Keratinocyte (primary cell): ENCODE results near the gene UNK. TPM values are rescaled to one million over a fixed set of nuclear protein-coding genes. Genes with fewer than 3 reads are reported as not detected.
A peak's percentile ranks its signal among the peaks of the same experiment; 100 is the strongest.
"Not testable (repeated sequence)": the region's sequence is repeated elsewhere in the genome, so short reads cannot be mapped to it uniquely, and the experiment has no call there.

Experiments used
- DNase-seq: peaks from one replicate; pipeline ENCODE4 v3.0.0-alpha.2; 2011; ENCODE audit warnings: low read depth, missing footprints, low spot score
- FAIRE-seq: peaks from 2 replicates; lab custom pipeline; 2011; peaks lifted over from hg19 to GRCh38; lab: Jason Lieb, UNC
- H2AFZ ChIP-seq: 2 replicates; pipeline ENCODE4 v1.6.0; 2012; ENCODE audit warnings: low read length, control low read depth, inconsistent platforms; ENCODE audit not compliant: control insufficient read depth
- H3K27ac ChIP-seq: 2 replicates; pipeline ENCODE4 v1.5.1; 2011; ENCODE audit warnings: low read length; ENCODE audit not compliant: control insufficient read depth, insufficient read depth
- H3K27me3 ChIP-seq: 3 replicates; pipeline ENCODE4 v1.6.0; 2011; ENCODE audit warnings: low read length; ENCODE audit not compliant: control insufficient read depth, insufficient read depth; ENCODE audit errors: extremely low read depth
- H3K36me3 ChIP-seq, 2 experiments: 2 replicates in 1 of 2; 3 replicates in 1 of 2; pipeline ENCODE4 v1.5.1; 2011; ENCODE audit warnings: low read length in 2 of 2, mild to moderate bottlenecking in 1 of 2; ENCODE audit not compliant: control insufficient read depth in 2 of 2, insufficient read depth in 2 of 2; ENCODE audit errors: extremely low read depth in 1 of 2
- H3K4me1 ChIP-seq: 3 replicates; pipeline ENCODE4 v1.5.1; 2011; ENCODE audit warnings: low read length; ENCODE audit not compliant: control insufficient read depth, insufficient read depth; ENCODE audit errors: extremely low read depth
- H3K4me2 ChIP-seq: 3 replicates; pipeline ENCODE4 v1.6.0; 2011; ENCODE audit warnings: low read depth, low read length; ENCODE audit not compliant: control insufficient read depth, insufficient read depth; ENCODE audit errors: extremely low read depth
- H3K4me3 ChIP-seq, 3 experiments: fragments of 200-600 bp in 1 of 3; sonication (generic) in 1 of 3; 2 replicates in 2 of 3; 3 replicates in 1 of 3; pipeline ENCODE4 v1.5.1; 2011 to 2016; ENCODE audit warnings: low read length in 3 of 3, mild to moderate bottlenecking in 3 of 3, control low read depth in 2 of 3, inconsistent platforms in 1 of 3, low read depth in 1 of 3, mixed read lengths in 1 of 3, mixed run types in 1 of 3, moderate library complexity in 1 of 3; ENCODE audit not compliant: control insufficient read depth in 2 of 3, insufficient read depth in 2 of 3; ENCODE audit errors: extremely low read depth in 1 of 3
- H3K79me2 ChIP-seq: 2 replicates; pipeline ENCODE4 v1.6.0; 2012; ENCODE audit warnings: low read length; ENCODE audit not compliant: control insufficient read depth, insufficient read depth
- H3K9ac ChIP-seq: 3 replicates; pipeline ENCODE4 v1.6.0; 2011; ENCODE audit warnings: low read length; ENCODE audit not compliant: control insufficient read depth, insufficient read depth; ENCODE audit errors: extremely low read depth
- H3K9me1 ChIP-seq: 3 replicates; pipeline ENCODE4 v1.6.0; 2011; ENCODE audit warnings: low read length; ENCODE audit not compliant: control insufficient read depth, insufficient read depth; ENCODE audit errors: extremely low read depth
- H3K9me3 ChIP-seq: 2 replicates; pipeline ENCODE4 v1.5.1; 2012; ENCODE audit warnings: low read depth, low read length; ENCODE audit not compliant: control insufficient read depth
- H4K20me1 ChIP-seq: 3 replicates; pipeline ENCODE4 v1.6.0; 2011; ENCODE audit warnings: low read length; ENCODE audit not compliant: control insufficient read depth, insufficient read depth; ENCODE audit errors: extremely low read depth
- CTCF ChIP-seq, 3 experiments: IDR thresholded peaks in 1 of 3; conservative IDR thresholded peaks in 1 of 3; optimal IDR thresholded peaks in 1 of 3; 2 replicates in 2 of 3; 3 replicates in 1 of 3; pipeline versions ENCODE3 to v1.5.1; 2011; ENCODE audit warnings: low read length in 3 of 3, mild to moderate bottlenecking in 3 of 3, moderate library complexity in 2 of 3, control low read depth in 1 of 3, inconsistent platforms in 1 of 3; ENCODE audit not compliant: insufficient read depth in 2 of 3; ENCODE audit errors: extremely low read depth in 1 of 3
- EZH2 ChIP-seq: IDR thresholded peaks from one replicate; pipeline ENCODE4 v1.6.1; 2012; ENCODE audit warnings: inconsistent platforms, mild to moderate bottlenecking, low read length, moderate library complexity
- dilution Hi-C: fragments of 300-500 bp; cut with MboI; formaldehyde crosslinking; loops from one replicate; pipeline ENCODE4 v1.7.0; 2020; ENCODE audit warnings: low sequenced_read_pairs; ENCODE audit not compliant: extremely low pct_ligation_motif_present
- polyA plus RNA-seq, 5 experiments: library from polyadenylated mRNA; depleted of rRNA in 3 of 5; stranded (reverse) in 3 of 5; stranded (forward) in 1 of 5; unstranded in 1 of 5; fragments of >200 nt; gene quantifications; 1 replicate in 1 of 5; 2 replicates in 3 of 5; 3 replicates in 1 of 5; pipeline versions ENCODE4 v1.2.1 to v1.2.3, GENCODE V29; 2011 to 2012; ENCODE audit warnings: missing spikeins in 2 of 5, low read depth in 1 of 5, low replicate concordance in 1 of 5

UNK gene
- polyA plus RNA-seq, 1 donor (not counting 4 experiments of a cell fraction or from before 2014, with no cell fraction given): 13.0 TPM

GRCh38 chr17:75865404-75866188 lies 81.0 kb downstream of the UNK start:
- H3K27me3 ChIP-seq, dilution Hi-C loops, H3K9me1 ChIP-seq, H3K79me2 ChIP-seq, H3K36me3 ChIP-seq, DNase-seq, FAIRE-seq, H3K4me2 ChIP-seq, H3K4me3 ChIP-seq, H3K9me3 ChIP-seq, H4K20me1 ChIP-seq: not testable (repeated sequence)
- Histone ChIP-seq H3K9ac (peak overlapping the region; percentile 15), H3K4me1 (peaks cover 19% of the 10 kb centered on the region), H3K27ac (peak overlapping the region; percentile 84), H2AFZ (peak overlapping the region; percentile 37)

GRCh38 chr17:75868730-75869281 lies 84.2 kb downstream of the UNK start:
- H4K20me1 ChIP-seq, H3K79me2 ChIP-seq, H3K27ac ChIP-seq, DNase-seq, H3K27me3 ChIP-seq, FAIRE-seq, H3K4me2 ChIP-seq, dilution Hi-C loops, H3K4me3 ChIP-seq, H3K9me3 ChIP-seq, H3K9me1 ChIP-seq, H3K36me3 ChIP-seq, H3K9ac ChIP-seq: not testable (repeated sequence)
- H2AFZ ChIP-seq: peak overlapping the region; percentile 29
- peaks cover 31% of the 10 kb centered on the region for H3K4me1 ChIP-seq

- H3K27ac ChIP-seq: no peak overlapping the region
- peaks cover 24% of the 10 kb centered on the region for H3K4me1 ChIP-seq
- H3K9me1 ChIP-seq: no peaks in the 10 kb centered on the region
- no peaks in the 10 kb centered on the region for H3K9me3 ChIP-seq
- H3K4me3 ChIP-seq: no peak overlapping the region
- peak overlapping the region; percentile 27 for H3K4me2 ChIP-seq
- dilution Hi-C loops: no loop called here
- H3K9ac ChIP-seq: peak overlapping the region; percentile 4
- peak overlapping the region; percentile 29 for H2AFZ ChIP-seq
- H4K20me1 ChIP-seq: no peaks in the 10 kb centered on the region
- no peak for TF ChIP-seq CTCF (optimal IDR thresholded peaks at IDR 0.05 in 1 of 3, IDR thresholded peaks at IDR 0.05 in 1 of 3, conservative IDR thresholded peaks at IDR 0.05 in 1 of 3; ENCODE audit: extremely low read depth in 1 of 3, insufficient read depth in 2 of 3, low read length in 3 of 3)
- no peak for TF ChIP-seq EZH2
- no peaks in the 10 kb centered on the region for H3K27me3 ChIP-seq
- FAIRE-seq (no peak), DNase-seq (no peak)
- H3K79me2 ChIP-seq: no peaks in the 10 kb centered on the region
- H3K36me3 ChIP-seq: no peaks in the 10 kb centered on the region
These were observed 84.9 kb downstream of the UNK start for GRCh38 chr17:75869282-75870141.

- H3K27me3 ChIP-seq, H3K27ac ChIP-seq, H3K79me2 ChIP-seq, H3K9me3 ChIP-seq, H3K4me2 ChIP-seq, H2AFZ ChIP-seq, H3K36me3 ChIP-seq, DNase-seq, H4K20me1 ChIP-seq, H3K4me3 ChIP-seq, FAIRE-seq, H3K9ac ChIP-seq, H3K9me1 ChIP-seq, dilution Hi-C loops: not testable (repeated sequence)
- peaks cover 18% of the 10 kb centered on the region for H3K4me1 ChIP-seq
These were observed 85.6 kb downstream of the UNK start for GRCh38 chr17:75870228-75870627.
